ENCODE measurements around the gene TECRL.

TECRL gene

GRCh38 chr4:64409300-64409699 lies at the start of gene TECRL:
TSS of gene TECRL (minus strand) at chr4:64409450. CDS start at chr4:64409351, 99 bp downstream.
- DNase-seq, result no peak

- no peak for DNase-seq
These were observed 23.4 kb upstream of the TECRL start for GRCh38 chr4:64432674-64433073.

- no peak for DNase-seq
These were observed 21.7 kb upstream of the TECRL start for GRCh38 chr4:64430933-64431332.

GRCh38 chr4:64417974-64418373 lies 8.7 kb upstream of the TECRL start:
- no peak for DNase-seq

GRCh38 chr4:64407000-64407399 lies 2.2 kb downstream of the TECRL start:
- DNase-seq, result no peak

GRCh38 chr4:64405761-64406160 lies 3.5 kb downstream of the TECRL start:
- no peak for DNase-seq

GRCh38 chr4:64402684-64403083 lies 6.6 kb downstream of the TECRL start:
- DNase-seq, result no peak

- DNase-seq, result no peak
These were observed 9.7 kb downstream of the TECRL start for GRCh38 chr4:64399313-64400109.

GRCh38 chr4:64394469-64394868 lies 14.8 kb downstream of the TECRL start:
- no peak for DNase-seq

GRCh38 chr4:64388252-64388651 lies 21.0 kb downstream of the TECRL start:
- no peak for DNase-seq

GRCh38 chr4:64385220-64385619 lies 24.0 kb downstream of the TECRL start:
- DNase-seq, result no peak

GRCh38 chr4:64384237-64385203 lies 24.7 kb downstream of the TECRL start:
- DNase-seq, result no peak

GRCh38 chr4:64368741-64369140 lies 40.5 kb downstream of the TECRL start:
- no peak for DNase-seq

GRCh38 chr4:64361399-64361740 lies 47.9 kb downstream of the TECRL start:
- no peak for DNase-seq

- DNase-seq, result no peak
These were observed 48.4 kb downstream of the TECRL start for GRCh38 chr4:64360664-64361398.

- no peak for DNase-seq
These were observed 49.8 kb downstream of the TECRL start for GRCh38 chr4:64359489-64359888.

- DNase-seq, result no peak
These were observed 55.3 kb downstream of the TECRL start for GRCh38 chr4:64353904-64354303.

- DNase-seq, result no peak
These were observed 67.5 kb downstream of the TECRL start for GRCh38 chr4:64341711-64342110.

GRCh38 chr4:64340218-64341110 lies 68.8 kb downstream of the TECRL start:
- DNase-seq, result no peak

- no peak for DNase-seq
These were observed 74.3 kb downstream of the TECRL start for GRCh38 chr4:64334964-64335363.

- DNase-seq, result no peak
These were observed 79.1 kb downstream of the TECRL start for GRCh38 chr4:64330143-64330542.

GRCh38 chr4:64327237-64327636 lies 82.0 kb downstream of the TECRL start:
- DNase-seq, result no peak
